ENCODE data around the gene FCHSD2.

Gene FCHSD2
- 44.0 to 45.9 (median 45.0) reads per million in 3 donors for total RNA-seq

GRCh38 chr11:73142128-73142377 lies at the start of gene FCHSD2:
FCHSD2 (minus strand) TSS chr11:73142318; CDS start chr11:73141877, 441 bp downstream.
- peak within 1 kb of the TSS; percentile 97 for H3K27ac ChIP-seq (ENCODE audit: insufficient read depth, low read length, poor library complexity, severe bottlenecking)
- H3K36me3 ChIP-seq (ENCODE audit: control insufficient read depth, insufficient read depth, low read length): no peaks in the 10 kb centered on the region
- H3K4me3 ChIP-seq (ENCODE audit: insufficient read depth, low read depth, low read length, poor library complexity, severe bottlenecking): peak within 1 kb of the TSS; percentile 100
- H3K9me3 ChIP-seq (ENCODE audit: control insufficient read depth, low read length): no peaks in the 10 kb centered on the region
- H3K4me1 ChIP-seq (ENCODE audit: control insufficient read depth, insufficient read depth, low read length, poor library complexity, severe bottlenecking): peaks cover 11% of the 10 kb centered on the region
- DNase-seq: no peak
- no peaks in the 10 kb centered on the region for H3K27me3 ChIP-seq (replicated peaks; ENCODE audit: control insufficient read depth, insufficient read depth, low read length, poor library complexity, severe bottlenecking)

GRCh38 chr11:73191151-73191550 lies 49.0 kb upstream of the FCHSD2 start:
- no peaks in the 10 kb centered on the region for H3K4me1 ChIP-seq (ENCODE audit: control insufficient read depth, insufficient read depth, low read length, poor library complexity, severe bottlenecking)
- no peaks in the 10 kb centered on the region for H3K9me3 ChIP-seq (ENCODE audit: control insufficient read depth, low read length)
- no peak overlapping the region for H3K27ac ChIP-seq (ENCODE audit: insufficient read depth, low read length, poor library complexity, severe bottlenecking)
- DNase-seq: no peak
- no peaks in the 10 kb centered on the region for H3K36me3 ChIP-seq (ENCODE audit: control insufficient read depth, insufficient read depth, low read length)
- no peaks in the 10 kb centered on the region for H3K27me3 ChIP-seq (replicated peaks; ENCODE audit: control insufficient read depth, insufficient read depth, low read length, poor library complexity, severe bottlenecking)
- H3K4me3 ChIP-seq (ENCODE audit: insufficient read depth, low read depth, low read length, poor library complexity, severe bottlenecking): no peak overlapping the region

- no peaks in the 10 kb centered on the region for H3K36me3 ChIP-seq (ENCODE audit: control insufficient read depth, insufficient read depth, low read length)
- H3K4me1 ChIP-seq (ENCODE audit: control insufficient read depth, insufficient read depth, low read length, poor library complexity, severe bottlenecking): no peaks in the 10 kb centered on the region
- no peak overlapping the region for H3K27ac ChIP-seq (ENCODE audit: insufficient read depth, low read length, poor library complexity, severe bottlenecking)
- no peak for DNase-seq
- no peak overlapping the region for H3K4me3 ChIP-seq (ENCODE audit: insufficient read depth, low read depth, low read length, poor library complexity, severe bottlenecking)
- H3K9me3 ChIP-seq (ENCODE audit: control insufficient read depth, low read length): no peaks in the 10 kb centered on the region
- no peaks in the 10 kb centered on the region for H3K27me3 ChIP-seq (replicated peaks; ENCODE audit: control insufficient read depth, insufficient read depth, low read length, poor library complexity, severe bottlenecking)
Measured at GRCh38 chr11:73190557-73190885, 48.4 kb upstream of the FCHSD2 start.

DNA sequence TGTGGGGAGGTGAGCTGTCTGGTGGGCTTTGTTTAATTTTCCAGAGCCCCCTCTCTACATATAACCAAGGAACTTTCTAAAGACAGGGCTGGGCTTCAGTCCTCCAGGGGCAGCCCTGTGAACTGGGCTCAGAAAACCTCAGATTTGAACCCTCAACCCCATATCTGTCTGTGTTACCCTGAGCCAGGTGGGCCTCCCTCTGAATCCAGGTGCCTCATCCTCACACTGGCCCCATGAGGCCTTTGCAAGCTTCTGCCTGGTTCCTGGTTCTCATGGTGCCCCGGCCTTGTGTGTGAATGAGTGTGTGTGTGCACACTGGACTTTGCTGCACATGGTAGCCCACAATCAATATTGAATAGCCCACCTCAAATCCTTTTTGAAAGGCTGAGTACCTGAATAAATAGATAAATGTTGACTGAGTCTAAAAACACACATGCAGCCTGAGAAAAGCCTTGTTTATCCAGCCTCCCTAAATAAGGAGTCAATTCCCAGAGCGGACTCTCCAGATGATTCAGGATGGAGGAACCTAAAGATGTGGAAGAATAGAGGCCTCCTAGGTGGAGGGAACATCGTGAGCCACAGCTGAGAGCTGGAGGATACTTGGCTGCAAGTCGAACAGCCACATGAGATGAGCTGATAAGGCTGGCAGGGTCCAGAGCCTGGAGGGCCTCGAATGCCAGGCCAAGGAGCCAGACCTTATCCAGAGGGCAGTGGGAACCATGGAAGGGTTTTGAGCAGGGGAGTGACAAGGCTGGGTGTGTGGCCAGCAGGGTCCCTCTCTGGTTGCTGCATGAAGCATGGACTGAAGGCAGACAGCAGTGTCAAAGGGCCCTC lies 47.8 kb upstream of the FCHSD2 start:
- Histone ChIP-seq H3K27me3 (replicated peaks; ENCODE audit: control insufficient read depth, insufficient read depth, low read length, poor library complexity, severe bottlenecking) (no peaks in the 10 kb centered on the region), H3K4me1 (ENCODE audit: control insufficient read depth, insufficient read depth, low read length, poor library complexity, severe bottlenecking) (no peaks in the 10 kb centered on the region), H3K27ac (ENCODE audit: insufficient read depth, low read length, poor library complexity, severe bottlenecking) (no peak overlapping the region), H3K36me3 (ENCODE audit: control insufficient read depth, insufficient read depth, low read length) (no peaks in the 10 kb centered on the region), H3K9me3 (ENCODE audit: control insufficient read depth, low read length) (no peaks in the 10 kb centered on the region), H3K4me3 (ENCODE audit: insufficient read depth, low read depth, low read length, poor library complexity, severe bottlenecking) (no peak overlapping the region)
- no peak for DNase-seq

DNA sequence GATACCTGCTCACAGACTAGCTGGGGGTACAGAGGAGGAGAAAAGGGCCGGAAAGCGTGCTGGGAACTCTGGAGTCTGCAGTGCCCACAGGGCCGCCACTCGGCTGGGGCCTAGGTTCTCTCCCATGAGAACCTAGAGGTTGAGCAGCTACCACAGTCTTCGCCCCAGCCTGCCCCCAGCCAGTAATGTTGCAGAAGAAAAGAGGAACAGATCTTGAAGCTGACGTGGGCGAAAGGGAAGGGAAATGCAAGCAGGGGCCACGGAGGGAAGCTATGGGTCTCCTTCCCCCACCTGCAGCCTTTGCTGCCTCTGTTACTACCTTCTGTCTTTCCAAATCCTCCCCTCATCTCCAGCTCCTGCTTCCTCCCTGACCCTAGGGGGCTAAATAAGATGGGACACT lies 47.2 kb upstream of the FCHSD2 start:
- DNase-seq: no peak

DNA sequence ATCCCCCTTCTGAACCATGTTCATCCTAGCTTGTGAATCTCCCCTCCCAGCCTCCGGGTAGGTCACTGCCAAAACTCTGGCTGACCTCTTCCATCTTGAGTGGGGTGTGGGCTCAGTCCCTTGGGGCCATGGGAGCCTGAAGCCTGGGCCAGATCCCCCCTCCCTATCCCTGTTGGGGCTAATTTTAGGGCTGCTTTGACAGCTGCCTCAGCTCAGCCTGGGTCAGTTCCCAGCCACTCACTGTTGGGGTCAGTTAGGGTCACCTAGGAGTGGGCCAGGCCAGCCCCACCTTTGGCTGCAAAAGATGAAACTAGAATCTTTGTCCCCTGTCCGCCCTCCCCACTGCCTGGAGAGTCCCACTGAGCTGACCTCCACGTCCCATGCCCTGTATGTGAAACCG lies 46.2 kb upstream of the FCHSD2 start:
- Histone ChIP-seq H3K9me3 (ENCODE audit: control insufficient read depth, low read length) (no peaks in the 10 kb centered on the region), H3K4me1 (ENCODE audit: control insufficient read depth, insufficient read depth, low read length, poor library complexity, severe bottlenecking) (no peaks in the 10 kb centered on the region), H3K27me3 (replicated peaks; ENCODE audit: control insufficient read depth, insufficient read depth, low read length, poor library complexity, severe bottlenecking) (no peaks in the 10 kb centered on the region), H3K27ac (ENCODE audit: insufficient read depth, low read length, poor library complexity, severe bottlenecking) (no peak overlapping the region), H3K4me3 (ENCODE audit: insufficient read depth, low read depth, low read length, poor library complexity, severe bottlenecking) (no peak overlapping the region), H3K36me3 (ENCODE audit: control insufficient read depth, insufficient read depth, low read length) (no peaks in the 10 kb centered on the region)
- no peak for DNase-seq

More for the DNA sequence above, 47.2 kb upstream of the FCHSD2 start:
- Histone ChIP-seq H3K4me3 (ENCODE audit: insufficient read depth, low read depth, low read length, poor library complexity, severe bottlenecking) (no peak overlapping the region), H3K36me3 (ENCODE audit: control insufficient read depth, insufficient read depth, low read length) (no peaks in the 10 kb centered on the region), H3K27ac (ENCODE audit: insufficient read depth, low read length, poor library complexity, severe bottlenecking) (no peak overlapping the region), H3K4me1 (ENCODE audit: control insufficient read depth, insufficient read depth, low read length, poor library complexity, severe bottlenecking) (no peaks in the 10 kb centered on the region), H3K9me3 (ENCODE audit: control insufficient read depth, low read length) (no peaks in the 10 kb centered on the region), H3K27me3 (replicated peaks; ENCODE audit: control insufficient read depth, insufficient read depth, low read length, poor library complexity, severe bottlenecking) (no peaks in the 10 kb centered on the region)

DNA sequence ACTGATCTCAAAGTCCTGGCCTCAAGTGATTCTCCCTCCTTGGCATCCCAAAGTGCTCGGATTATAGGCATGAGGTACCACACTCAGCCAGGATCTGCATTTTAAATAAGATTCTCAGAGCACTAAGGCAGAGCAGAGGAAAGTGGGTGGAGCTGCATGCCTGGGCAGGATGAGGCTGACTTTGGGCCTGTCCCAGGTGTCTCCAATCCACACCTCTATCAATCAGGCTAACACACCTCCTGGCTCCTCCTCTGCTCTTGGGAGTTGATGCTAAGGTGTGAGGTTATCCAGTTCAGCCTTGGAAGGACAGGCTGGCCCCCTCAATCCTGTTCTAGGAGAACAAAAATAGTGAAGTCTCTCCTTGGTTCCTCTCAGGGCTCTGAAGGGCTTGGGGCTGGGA lies 45.7 kb upstream of the FCHSD2 start:
- H3K27me3 ChIP-seq (replicated peaks; ENCODE audit: control insufficient read depth, insufficient read depth, low read length, poor library complexity, severe bottlenecking): no peaks in the 10 kb centered on the region
- H3K27ac ChIP-seq (ENCODE audit: insufficient read depth, low read length, poor library complexity, severe bottlenecking): no peak overlapping the region

DNA sequence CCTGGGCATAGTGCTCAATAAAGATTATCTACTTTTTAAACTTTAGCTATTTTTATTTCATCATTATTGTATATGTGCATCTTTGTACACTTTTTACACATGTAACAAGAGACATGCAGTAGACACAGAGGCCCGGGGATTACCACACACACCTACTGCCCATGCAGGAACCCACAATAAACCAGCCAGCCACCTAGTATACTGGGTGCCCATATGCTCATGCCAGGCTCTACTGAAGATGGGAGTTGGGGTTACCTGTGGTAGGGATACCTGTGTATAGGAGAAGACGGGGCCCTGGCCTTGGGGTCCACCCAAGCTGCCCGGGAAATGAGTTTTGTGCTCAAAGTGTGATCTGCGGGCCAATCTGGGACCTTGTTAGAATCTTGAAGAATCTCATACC lies 44.8 kb upstream of the FCHSD2 start:
- Histone ChIP-seq H3K9me3 (ENCODE audit: control insufficient read depth, low read length) (no peaks in the 10 kb centered on the region), H3K27ac (ENCODE audit: insufficient read depth, low read length, poor library complexity, severe bottlenecking) (no peak overlapping the region), H3K36me3 (ENCODE audit: control insufficient read depth, insufficient read depth, low read length) (no peaks in the 10 kb centered on the region), H3K4me1 (ENCODE audit: control insufficient read depth, insufficient read depth, low read length, poor library complexity, severe bottlenecking) (no peaks in the 10 kb centered on the region), H3K4me3 (ENCODE audit: insufficient read depth, low read depth, low read length, poor library complexity, severe bottlenecking) (no peak overlapping the region), H3K27me3 (replicated peaks; ENCODE audit: control insufficient read depth, insufficient read depth, low read length, poor library complexity, severe bottlenecking) (no peaks in the 10 kb centered on the region)
- DNase-seq: no peak

More for the DNA sequence above, 45.7 kb upstream of the FCHSD2 start:
- Histone ChIP-seq H3K36me3 (ENCODE audit: control insufficient read depth, insufficient read depth, low read length) (no peaks in the 10 kb centered on the region), H3K4me1 (ENCODE audit: control insufficient read depth, insufficient read depth, low read length, poor library complexity, severe bottlenecking) (no peaks in the 10 kb centered on the region), H3K9me3 (ENCODE audit: control insufficient read depth, low read length) (no peaks in the 10 kb centered on the region), H3K4me3 (ENCODE audit: insufficient read depth, low read depth, low read length, poor library complexity, severe bottlenecking) (no peak overlapping the region)
- no peak for DNase-seq

- Histone ChIP-seq H3K27me3 (replicated peaks; ENCODE audit: control insufficient read depth, insufficient read depth, low read length, poor library complexity, severe bottlenecking) (no peaks in the 10 kb centered on the region), H3K9me3 (ENCODE audit: control insufficient read depth, low read length) (no peaks in the 10 kb centered on the region), H3K36me3 (ENCODE audit: control insufficient read depth, insufficient read depth, low read length) (no peaks in the 10 kb centered on the region), H3K27ac (ENCODE audit: insufficient read depth, low read length, poor library complexity, severe bottlenecking) (no peak overlapping the region), H3K4me1 (ENCODE audit: control insufficient read depth, insufficient read depth, low read length, poor library complexity, severe bottlenecking) (no peaks in the 10 kb centered on the region), H3K4me3 (ENCODE audit: insufficient read depth, low read depth, low read length, poor library complexity, severe bottlenecking) (no peak overlapping the region)
- DNase-seq: no peak
Measured at GRCh38 chr11:73186294-73186850, 44.3 kb upstream of the FCHSD2 start.

GRCh38 chr11:73185680-73186293 lies 43.7 kb upstream of the FCHSD2 start:
- Histone ChIP-seq H3K4me1 (ENCODE audit: control insufficient read depth, insufficient read depth, low read length, poor library complexity, severe bottlenecking) (no peaks in the 10 kb centered on the region), H3K27ac (ENCODE audit: insufficient read depth, low read length, poor library complexity, severe bottlenecking) (no peak overlapping the region), H3K36me3 (ENCODE audit: control insufficient read depth, insufficient read depth, low read length) (no peaks in the 10 kb centered on the region), H3K9me3 (ENCODE audit: control insufficient read depth, low read length) (no peaks in the 10 kb centered on the region), H3K27me3 (replicated peaks; ENCODE audit: control insufficient read depth, insufficient read depth, low read length, poor library complexity, severe bottlenecking) (no peaks in the 10 kb centered on the region), H3K4me3 (ENCODE audit: insufficient read depth, low read depth, low read length, poor library complexity, severe bottlenecking) (no peak overlapping the region)
- DNase-seq: no peak

All from effector memory CD4-positive, alpha-beta T cell (primary cell).